B cell (primary cell): ENCODE measurements around the gene ARHGAP12. TPM values are rescaled to one million over a fixed set of nuclear protein-coding genes. Genes with fewer than 3 reads are reported as not detected.

Experiments used
- ATAC-seq: fragments of 200-7000 bp; cut with Tn5 transposase; one replicate; pipeline ENCODE4 v1.10.0; 2021; ENCODE audit warnings: low read depth, mild to moderate bottlenecking, moderate number of reproducible peaks, moderate library complexity
- CTCF ChIA-PET: fragments of 350-600 bp; sonication (Branson Sonifier 250); formaldehyde crosslinking; loops from one replicate; lab custom pipeline; 2021; ENCODE audit warnings: antibody characterized with exemption, inconsistent platforms; lab: Charles Lee
- POLR2A ChIA-PET: fragments of 350-600 bp; sonication (Branson Sonifier 250); formaldehyde crosslinking; loops from one replicate; lab custom pipeline; 2021; ENCODE audit warnings: antibody characterized with exemption; lab: Charles Lee
- DNase-seq: peaks from one replicate; pipeline ENCODE4 v3.0.0; 2013
- H2AFZ ChIP-seq: 2 replicates; pipeline ENCODE4 v1.6.1; 2012; ENCODE audit warnings: mild to moderate bottlenecking, low read depth, low read length; ENCODE audit not compliant: insufficient read depth, poor library complexity, severe bottlenecking
- H3K27ac ChIP-seq, 2 donors: 1 replicate in 1 of 2; 2 replicates in 1 of 2; pipeline ENCODE4 v1.5.1; 2012 to 2013; ENCODE audit warnings: low read length in 2 of 2, mild to moderate bottlenecking in 2 of 2, moderate library complexity in 1 of 2
- H3K27me3 ChIP-seq, 4 experiments: fragments of 200-600 bp in 1 of 4; sonication (generic) in 1 of 4; replicated peaks in 1 of 4; 1 replicate in 2 of 4; 2 replicates in 2 of 4; pipeline versions ENCODE4 v1.6.1 to v1.7.0; 2013 to 2016; ENCODE audit warnings: low read length in 3 of 4, mild to moderate bottlenecking in 2 of 4, mixed read lengths in 1 of 4, moderate library complexity in 1 of 4; ENCODE audit not compliant: insufficient read depth in 4 of 4, control insufficient read depth in 3 of 4; ENCODE audit errors: control extremely low read depth in 1 of 4
- H3K36me3 ChIP-seq, 2 experiments: replicated peaks in 1 of 2; 1 replicate in 1 of 2; 2 replicates in 1 of 2; pipeline versions ENCODE4 v1.6.1 to v1.7.1; 2013; ENCODE audit warnings: low read length in 1 of 2; ENCODE audit not compliant: insufficient read depth in 2 of 2, control insufficient read depth in 1 of 2; ENCODE audit errors: control extremely low read depth in 1 of 2, extremely low read depth in 1 of 2
- H3K4me1 ChIP-seq, 2 donors: fragments of 200-600 bp in 1 of 2; sonication (generic) in 1 of 2; 1 replicate in 1 of 2; 2 replicates in 1 of 2; pipeline versions ENCODE4 v1.5.1 to v1.6.1; 2013 to 2017; ENCODE audit warnings: low read length in 2 of 2; ENCODE audit not compliant: control insufficient read depth in 2 of 2, insufficient read depth in 2 of 2
- H3K4me2 ChIP-seq: replicated peaks from 2 replicates; pipeline ENCODE3; 2012; ENCODE audit warnings: mild to moderate bottlenecking, low read depth, low read length; ENCODE audit not compliant: poor library complexity, severe bottlenecking
- H3K4me3 ChIP-seq, 5 experiments: fragments of 200-600 bp in 1 of 5; sonication (generic) in 1 of 5; 1 replicate in 3 of 5; 2 replicates in 2 of 5; pipeline versions ENCODE4 v1.5.1 to v1.7.0; 2011 to 2016; ENCODE audit warnings: low read length in 4 of 5, mild to moderate bottlenecking in 4 of 5, low read depth in 2 of 5, control low read depth in 1 of 5, moderate library complexity in 1 of 5; ENCODE audit not compliant: insufficient read depth in 1 of 5; ENCODE audit errors: control extremely low read depth in 1 of 5, extremely low read depth in 1 of 5
- H3K79me2 ChIP-seq: fragments of 200-600 bp; sonication (generic); one replicate; pipeline ENCODE4 v1.6.0; 2016; ENCODE audit warnings: low read length; ENCODE audit not compliant: control insufficient read depth, insufficient read depth
- H3K9ac ChIP-seq: fragments of 200-600 bp; sonication (generic); 2 replicates; pipeline ENCODE4 v1.6.1; 2017; ENCODE audit warnings: mild to moderate bottlenecking, low read length, moderate library complexity
- H3K9me3 ChIP-seq, 3 donors: one replicate each; pipeline versions ENCODE4 v1.6.1 to v1.7.1; 2013; ENCODE audit warnings: low read length in 2 of 3; ENCODE audit not compliant: control insufficient read depth in 2 of 3, insufficient read depth in 1 of 3; ENCODE audit errors: control extremely low read depth in 1 of 3
- H4K20me1 ChIP-seq: 2 replicates; pipeline ENCODE4 v1.6.0; 2012; ENCODE audit warnings: mild to moderate bottlenecking, low read length; ENCODE audit not compliant: insufficient read depth, control insufficient read depth, poor library complexity, severe bottlenecking
- H3K27ac Mint-ChIP-seq: one replicate; pipeline ENCODE4 v1.8.0; 2021; ENCODE audit warnings: mixed read lengths
- H3K27me3 Mint-ChIP-seq: one replicate; pipeline ENCODE4 v1.8.0; 2021; ENCODE audit warnings: mixed read lengths
- H3K4me1 Mint-ChIP-seq: one replicate; pipeline ENCODE4 v1.8.0; 2021; ENCODE audit warnings: mixed read lengths
- H3K4me3 Mint-ChIP-seq: one replicate; pipeline ENCODE4 v1.8.0; 2021; ENCODE audit warnings: mixed read lengths
- H3K9me3 Mint-ChIP-seq: one replicate; pipeline ENCODE4 v1.8.0; 2022; ENCODE audit warnings: mixed read lengths; ENCODE audit not compliant: insufficient read depth
- EZH2 ChIP-seq: IDR thresholded peaks from 2 replicates; pipeline ENCODE4 v1.6.1; 2012; ENCODE audit warnings: borderline replicate concordance, low read depth, mild to moderate bottlenecking, moderate library complexity, low read length; ENCODE audit not compliant: insufficient read depth, poor library complexity, severe bottlenecking
- WGBS: methylation state at CpG from one replicate; pipeline ENCODE4 v1.1.5; 2013; ENCODE audit warnings: missing lambda C conversion rate; ENCODE audit not compliant: insufficient coverage; 5-methylcytosine and 5-hydroxymethylcytosine counted together
- intact Hi-C: fragments of 100-400 bp; cut with micrococcal nuclease; formaldehyde crosslinking; loops from one replicate; pipeline ENCODE4 v1.10.0; 2022
- polyA plus RNA-seq: library from polyadenylated mRNA; depleted of rRNA; stranded (reverse); fragments of >200 nt; gene quantifications from 2 replicates; pipeline ENCODE4 v1.2.3, GENCODE V29; 2012
- total RNA-seq, 2 donors: library from RNA; stranded (reverse); fragments of 120-200 nt in 1 of 2; gene quantifications; 1 replicate in 1 of 2; 2 replicates in 1 of 2; pipeline versions ENCODE4 v1.2.3 to v1.2.4, GENCODE V29; 2013 to 2022
- TF ChIP-seq, protein P1 (sequence below): fragments of 200-600 bp; IDR thresholded peaks from one replicate; pipeline ENCODE4 v1.8.0; 2022; ENCODE audit warnings: antibody characterized with exemption, mild to moderate bottlenecking

The ARHGAP12 gene
- total and polyA plus RNA-seq, 2 donors (not counting 1 experiment from before 2014, with no cell fraction given), result 12.3 to 45.3 TPM

DNA sequence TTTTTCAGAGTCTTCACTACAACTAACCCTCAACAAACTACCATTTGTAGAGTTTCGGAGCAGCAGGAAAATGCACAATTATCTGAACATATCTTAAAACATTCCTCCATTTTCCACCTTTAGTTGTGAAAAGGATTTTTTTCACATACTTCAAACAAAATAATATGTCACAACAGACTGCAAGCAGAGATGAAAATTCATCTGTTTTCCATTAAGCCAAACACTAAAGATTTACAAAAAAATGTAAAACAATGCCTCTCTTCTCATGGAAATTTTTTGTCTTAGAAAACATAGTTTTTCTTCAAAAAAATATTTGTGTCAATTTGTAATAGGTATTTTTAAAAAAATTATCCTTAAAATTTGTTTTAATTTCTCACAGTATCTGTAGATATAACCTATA is 98.9 kb downstream of the ARHGAP12 start:
- DNase-seq, result no peak
- Histone ChIP-seq H2AFZ (no peak overlapping the region), H4K20me1 (no peaks in the 10 kb centered on the region), H3K9me3 (no peaks in the 10 kb centered on the region), H3K4me1 (no peaks in the 10 kb centered on the region), H3K27ac (no peak overlapping the region), H3K9ac (no peak overlapping the region), H3K4me2 (no peak overlapping the region), H3K4me3 (no peak overlapping the region), H3K79me2 (no peaks in the 10 kb centered on the region), H3K27me3 (no peaks in the 10 kb centered on the region), H3K36me3 (peaks cover 0 to 3% of the 10 kb centered on the region in 2 experiments)
- no peak for ATAC-seq
- Mint-ChIP-seq H3K27ac (no peak overlapping the region), H3K27me3 (no peaks in the 10 kb centered on the region), H3K4me1 (no peaks in the 10 kb centered on the region), H3K4me3 (no peak overlapping the region), H3K9me3 (no peaks in the 10 kb centered on the region)
- no peak for TF ChIP-seq EZH2
- TF ChIP-seq, protein P1, sequence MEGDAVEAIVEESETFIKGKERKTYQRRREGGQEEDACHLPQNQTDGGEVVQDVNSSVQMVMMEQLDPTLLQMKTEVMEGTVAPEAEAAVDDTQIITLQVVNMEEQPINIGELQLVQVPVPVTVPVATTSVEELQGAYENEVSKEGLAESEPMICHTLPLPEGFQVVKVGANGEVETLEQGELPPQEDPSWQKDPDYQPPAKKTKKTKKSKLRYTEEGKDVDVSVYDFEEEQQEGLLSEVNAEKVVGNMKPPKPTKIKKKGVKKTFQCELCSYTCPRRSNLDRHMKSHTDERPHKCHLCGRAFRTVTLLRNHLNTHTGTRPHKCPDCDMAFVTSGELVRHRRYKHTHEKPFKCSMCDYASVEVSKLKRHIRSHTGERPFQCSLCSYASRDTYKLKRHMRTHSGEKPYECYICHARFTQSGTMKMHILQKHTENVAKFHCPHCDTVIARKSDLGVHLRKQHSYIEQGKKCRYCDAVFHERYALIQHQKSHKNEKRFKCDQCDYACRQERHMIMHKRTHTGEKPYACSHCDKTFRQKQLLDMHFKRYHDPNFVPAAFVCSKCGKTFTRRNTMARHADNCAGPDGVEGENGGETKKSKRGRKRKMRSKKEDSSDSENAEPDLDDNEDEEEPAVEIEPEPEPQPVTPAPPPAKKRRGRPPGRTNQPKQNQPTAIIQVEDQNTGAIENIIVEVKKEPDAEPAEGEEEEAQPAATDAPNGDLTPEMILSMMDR, result no peak
- ChIA-PET POLR2A (no interaction called here), CTCF (no interaction called here)
- WGBS, result no CpG with 5 or more reads among the region's 1 CpG
- intact Hi-C loops, result loop anchor here (10.0 kb wide), 1 partner anchor 175 kb away; no protein-coding TSS in a partner anchor

DNA sequence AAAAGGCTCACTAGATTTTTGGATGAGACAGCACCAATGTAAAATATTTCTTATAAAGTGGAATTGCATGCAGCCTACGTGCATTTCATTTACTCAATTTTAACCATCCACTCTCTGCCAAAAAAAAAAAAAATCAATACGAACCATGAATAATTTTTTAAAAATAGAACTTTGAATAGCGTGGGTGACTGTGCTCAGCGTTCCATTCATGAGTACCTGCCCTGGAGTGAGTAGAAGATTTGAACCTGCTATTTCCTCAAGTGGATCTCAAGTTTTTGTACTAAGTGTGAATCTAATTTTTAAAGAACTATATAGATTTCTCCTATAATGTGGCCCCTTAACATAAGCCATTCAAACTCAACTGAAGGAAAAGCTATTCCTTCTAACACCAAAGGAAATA is 105.3 kb downstream of the ARHGAP12 start:
- Histone ChIP-seq H3K4me2 (no peak overlapping the region), H3K27ac (no peak overlapping the region), H3K27me3 (no peaks in the 10 kb centered on the region), H3K79me2 (no peaks in the 10 kb centered on the region), H3K4me1 (no peaks in the 10 kb centered on the region), H3K9me3 (no peaks in the 10 kb centered on the region), H2AFZ (no peak overlapping the region), H3K9ac (no peak overlapping the region), H3K36me3 (peaks cover 0 to 13% of the 10 kb centered on the region in 2 experiments), H3K4me3 (no peak overlapping the region), H4K20me1 (no peaks in the 10 kb centered on the region)
- Mint-ChIP-seq H3K27me3 (no peaks in the 10 kb centered on the region), H3K4me1 (no peaks in the 10 kb centered on the region), H3K4me3 (no peak overlapping the region), H3K27ac (no peak overlapping the region), H3K9me3 (no peaks in the 10 kb centered on the region)
- ChIA-PET CTCF (interaction anchor here (1.6 to 2.6 kb wide), 2 partner anchors 10 to 15 kb away, joined by 3 to 10 read pairs; no protein-coding TSS in a partner anchor), POLR2A (no interaction called here)
- TF ChIP-seq, protein P1, result no peak
- TF ChIP-seq EZH2, result no peak
- ATAC-seq (no peak), DNase-seq (no peak)
- intact Hi-C loops, result no loop called here
- no CpG with 5 or more reads among the region's 4 CpGs for WGBS
